HEK293T (cell line): ENCODE measurements around the gene LIPA.
"Not testable (repeated sequence)": the region's sequence is repeated elsewhere in the genome, so short reads cannot be mapped to it uniquely, and the experiment has no call there.

Experiments used
- CTCF ChIA-PET: fragments of 350-600 bp; formaldehyde crosslinking; extraction: SDS; loops from one replicate; lab custom pipeline; 2021; ENCODE audit warnings: antibody characterized with exemption, inconsistent platforms; lab: Yijun Ruan, JAX
- POLR2A ChIA-PET: fragments of 350-600 bp; formaldehyde crosslinking; extraction: SDS; loops from one replicate; lab custom pipeline; 2020; ENCODE audit warnings: antibody characterized with exemption, inconsistent platforms; lab: Yijun Ruan, JAX
- DNase-seq: peaks from one replicate; pipeline ENCODE4 v3.0.0; 2012; ENCODE audit warnings: mixed read lengths; ENCODE audit errors: extremely low spot score
- ARNT ChIP-seq: fragments of 450-650 bp; IDR thresholded peaks from 2 replicates; pipeline ENCODE4 v1.6.1; 2017; ENCODE audit warnings: mild to moderate bottlenecking
- BHLHE40 ChIP-seq: fragments of 450-650 bp; IDR thresholded peaks from 2 replicates; pipeline ENCODE4 v1.6.1; 2016; ENCODE audit warnings: mild to moderate bottlenecking, moderate library complexity, borderline replicate concordance
- CTBP1 ChIP-seq: fragments of 450-650 bp; IDR thresholded peaks from 2 replicates; pipeline ENCODE4 v1.6.1; 2016; ENCODE audit warnings: borderline replicate concordance
- ELF4 ChIP-seq: fragments of 450-650 bp; IDR thresholded peaks from 2 replicates; pipeline ENCODE4 v1.6.1; 2017; ENCODE audit warnings: antibody characterized with exemption
- FOXA1 ChIP-seq: fragments of 450-650 bp; IDR thresholded peaks from 2 replicates; pipeline ENCODE4 v1.6.1; 2016; ENCODE audit warnings: mild to moderate bottlenecking
- FOXK2 ChIP-seq: fragments of 450-650 bp; IDR thresholded peaks from 2 replicates; pipeline ENCODE4 v1.6.1; 2016; ENCODE audit warnings: mild to moderate bottlenecking
- FOXM1 ChIP-seq: fragments of 450-650 bp; IDR thresholded peaks from 2 replicates; pipeline ENCODE4 v1.6.1; 2017; ENCODE audit warnings: mild to moderate bottlenecking, borderline replicate concordance
- HDGF ChIP-seq: fragments of 450-650 bp; IDR thresholded peaks from 2 replicates; pipeline ENCODE4 v1.6.1; 2017; ENCODE audit warnings: antibody characterized with exemption, borderline replicate concordance
- L3MBTL2 ChIP-seq: fragments of 450-650 bp; conservative IDR thresholded peaks from 2 replicates; pipeline ENCODE4 v1.6.1; 2016; ENCODE audit warnings: mild to moderate bottlenecking
- LEF1 ChIP-seq: fragments of 450-650 bp; IDR thresholded peaks from 2 replicates; pipeline ENCODE4 v1.6.1; 2017; ENCODE audit warnings: mild to moderate bottlenecking, borderline replicate concordance
- NFRKB ChIP-seq: fragments of 450-650 bp; IDR thresholded peaks from 2 replicates; pipeline ENCODE4 v1.6.1; 2016; ENCODE audit warnings: mild to moderate bottlenecking, moderate library complexity
- SP1 ChIP-seq: fragments of 450-650 bp; IDR thresholded peaks from 2 replicates; pipeline ENCODE4 v1.6.1; 2017
- SUZ12 ChIP-seq: fragments of 450-650 bp; IDR thresholded peaks from 2 replicates; pipeline ENCODE4 v1.6.1; 2016; ENCODE audit warnings: mild to moderate bottlenecking
- TARDBP ChIP-seq: fragments of 450-650 bp; IDR thresholded peaks from 2 replicates; pipeline ENCODE4 v1.6.1; 2016
- ZNF384 ChIP-seq: fragments of 450-650 bp; IDR thresholded peaks from 2 replicates; pipeline ENCODE4 v1.6.1; 2016
- TF ChIP-seq, protein P1 (sequence below): fragments of 450-650 bp; IDR thresholded peaks from 2 replicates; pipeline ENCODE4 v1.6.1; 2016

The LIPA gene

DNA sequence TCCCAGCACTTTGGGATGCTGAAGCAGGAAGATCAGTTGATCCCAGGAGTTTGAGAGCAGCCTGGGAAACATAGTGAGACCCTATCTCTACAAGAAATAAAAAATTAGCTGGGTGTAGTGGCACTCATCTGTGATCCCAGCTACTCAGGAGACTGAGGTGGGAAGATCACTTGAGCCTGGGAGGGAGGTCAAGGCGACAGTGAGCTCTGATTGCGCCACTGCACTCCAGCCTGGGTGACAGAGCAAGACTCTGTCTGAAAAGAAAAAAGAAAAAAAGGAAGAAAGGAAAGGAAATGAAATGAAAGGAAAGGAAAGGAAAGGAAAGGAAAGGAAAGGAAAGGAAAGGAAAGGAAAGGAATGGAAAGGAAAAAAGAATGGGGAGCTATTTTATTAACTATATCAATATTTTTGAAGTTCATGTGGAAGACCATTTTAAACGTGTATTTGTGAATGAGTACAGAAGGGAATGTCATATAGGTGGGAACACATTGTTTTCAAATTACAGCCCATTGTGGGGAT, 43.2 kb upstream of the LIPA start:
- TF ChIP-seq FOXM1 (no peak), TARDBP (no peak), SP1 (no peak), ELF4 (no peak), SUZ12 (no peak), BHLHE40 (no peak), LEF1 (no peak)
- TF ChIP-seq, protein P1, sequence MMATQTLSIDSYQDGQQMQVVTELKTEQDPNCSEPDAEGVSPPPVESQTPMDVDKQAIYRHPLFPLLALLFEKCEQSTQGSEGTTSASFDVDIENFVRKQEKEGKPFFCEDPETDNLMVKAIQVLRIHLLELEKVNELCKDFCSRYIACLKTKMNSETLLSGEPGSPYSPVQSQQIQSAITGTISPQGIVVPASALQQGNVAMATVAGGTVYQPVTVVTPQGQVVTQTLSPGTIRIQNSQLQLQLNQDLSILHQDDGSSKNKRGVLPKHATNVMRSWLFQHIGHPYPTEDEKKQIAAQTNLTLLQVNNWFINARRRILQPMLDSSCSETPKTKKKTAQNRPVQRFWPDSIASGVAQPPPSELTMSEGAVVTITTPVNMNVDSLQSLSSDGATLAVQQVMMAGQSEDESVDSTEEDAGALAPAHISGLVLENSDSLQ: no peak
- no peak for DNase-seq
- POLR2A ChIA-PET: no interaction called here
- CTCF ChIA-PET: interaction anchor here (0.6 kb wide), 1 partner anchor 77 kb away, joined by 4 read pairs; no protein-coding TSS in a partner anchor

DNA sequence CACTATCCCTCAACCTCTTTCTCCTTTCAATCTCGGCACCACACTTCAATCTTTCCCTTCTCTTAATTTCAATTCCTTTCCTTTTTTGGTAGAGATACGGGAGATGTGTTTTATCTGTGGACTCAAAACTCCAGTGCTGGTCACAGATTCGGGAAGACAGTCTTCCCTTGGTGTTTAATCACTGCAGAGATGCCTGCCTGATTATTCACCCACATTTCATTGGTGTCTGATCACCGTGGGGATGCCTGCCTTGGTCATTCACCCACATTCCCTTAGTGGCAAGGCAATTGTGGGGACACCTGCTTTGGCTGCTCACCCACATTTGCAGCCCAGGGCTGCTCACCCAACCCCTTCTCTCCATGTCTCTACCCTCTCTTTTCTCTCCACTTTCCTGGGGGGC, 33.7 kb upstream of the LIPA start:
- CTCF ChIA-PET: not testable (repeated sequence)

DNA sequence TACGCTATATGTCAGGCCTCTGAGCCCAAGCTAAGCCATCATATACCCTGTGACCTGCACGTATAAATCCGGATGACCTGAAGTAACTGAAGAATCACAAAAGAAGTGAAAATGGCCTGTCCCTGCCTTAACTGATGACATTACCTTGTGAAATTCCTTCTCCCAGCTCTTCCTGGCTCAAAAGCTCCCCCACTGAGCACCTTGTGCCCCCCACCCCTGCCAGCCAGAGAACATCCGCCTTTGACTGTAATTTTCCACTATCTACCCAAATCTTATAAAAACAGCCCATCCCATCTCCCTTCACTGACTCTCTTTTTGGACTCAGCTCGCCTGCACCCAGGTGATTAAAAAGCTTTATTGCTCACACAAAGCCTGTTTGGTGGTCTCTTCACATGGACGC, 33.1 kb upstream of the LIPA start:
- DNase-seq, POLR2A ChIA-PET: not testable (repeated sequence)
- CTCF ChIA-PET: interaction anchor here (0.5 kb wide), 1 partner anchor 20 kb away, joined by 3 read pairs; no protein-coding TSS in a partner anchor

More for the DNA sequence above, 33.7 kb upstream of the LIPA start:
- POLR2A ChIA-PET, DNase-seq: not testable (repeated sequence)

DNA sequence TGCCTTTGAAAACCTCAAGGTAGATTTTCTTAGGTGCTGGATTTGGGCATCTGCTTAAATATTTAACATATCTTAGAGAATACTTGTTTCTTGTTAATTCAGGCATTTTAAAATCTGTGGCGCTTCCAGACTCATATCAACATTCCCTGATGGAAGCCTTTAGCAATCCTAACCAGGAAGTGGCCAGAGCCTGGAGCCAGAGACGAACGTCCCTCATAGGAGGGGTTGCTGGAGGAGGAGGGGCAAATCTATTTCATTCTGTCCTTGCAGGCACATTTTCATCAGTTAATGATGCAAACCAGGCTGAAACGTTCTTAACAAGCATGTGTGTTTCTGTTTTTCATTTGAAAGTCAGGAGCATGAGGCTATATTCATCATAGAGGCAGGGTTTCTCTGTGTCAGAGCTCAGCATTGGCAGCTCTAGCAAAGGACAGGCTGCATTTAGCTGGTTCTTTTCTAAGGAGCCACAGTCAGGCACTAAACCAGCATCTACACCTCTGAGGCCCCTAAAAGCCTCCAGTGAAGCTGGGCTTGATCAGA, 32.4 kb upstream of the LIPA start:
- CTCF ChIA-PET: no interaction called here
- POLR2A ChIA-PET: interaction anchor here (0.9 kb wide), 1 partner anchor 108 kb away, joined by 3 read pairs; no protein-coding TSS in a partner anchor
- TF ChIP-seq, protein P1: no peak
- no peak for TF ChIP-seq ZNF384
- no peak for TF ChIP-seq NFRKB
- no peak for TF ChIP-seq TARDBP
- no peak for TF ChIP-seq FOXM1
- TF ChIP-seq ARNT: no peak
- TF ChIP-seq BHLHE40: no peak
- no peak for TF ChIP-seq FOXK2
- no peak for TF ChIP-seq SUZ12
- TF ChIP-seq FOXA1: no peak
- TF ChIP-seq HDGF: no peak
- no peak for TF ChIP-seq SP1
- no peak for TF ChIP-seq LEF1
- no peak for TF ChIP-seq L3MBTL2
- no peak for TF ChIP-seq CTBP1
- TF ChIP-seq ELF4: no peak
- no peak for DNase-seq

DNA sequence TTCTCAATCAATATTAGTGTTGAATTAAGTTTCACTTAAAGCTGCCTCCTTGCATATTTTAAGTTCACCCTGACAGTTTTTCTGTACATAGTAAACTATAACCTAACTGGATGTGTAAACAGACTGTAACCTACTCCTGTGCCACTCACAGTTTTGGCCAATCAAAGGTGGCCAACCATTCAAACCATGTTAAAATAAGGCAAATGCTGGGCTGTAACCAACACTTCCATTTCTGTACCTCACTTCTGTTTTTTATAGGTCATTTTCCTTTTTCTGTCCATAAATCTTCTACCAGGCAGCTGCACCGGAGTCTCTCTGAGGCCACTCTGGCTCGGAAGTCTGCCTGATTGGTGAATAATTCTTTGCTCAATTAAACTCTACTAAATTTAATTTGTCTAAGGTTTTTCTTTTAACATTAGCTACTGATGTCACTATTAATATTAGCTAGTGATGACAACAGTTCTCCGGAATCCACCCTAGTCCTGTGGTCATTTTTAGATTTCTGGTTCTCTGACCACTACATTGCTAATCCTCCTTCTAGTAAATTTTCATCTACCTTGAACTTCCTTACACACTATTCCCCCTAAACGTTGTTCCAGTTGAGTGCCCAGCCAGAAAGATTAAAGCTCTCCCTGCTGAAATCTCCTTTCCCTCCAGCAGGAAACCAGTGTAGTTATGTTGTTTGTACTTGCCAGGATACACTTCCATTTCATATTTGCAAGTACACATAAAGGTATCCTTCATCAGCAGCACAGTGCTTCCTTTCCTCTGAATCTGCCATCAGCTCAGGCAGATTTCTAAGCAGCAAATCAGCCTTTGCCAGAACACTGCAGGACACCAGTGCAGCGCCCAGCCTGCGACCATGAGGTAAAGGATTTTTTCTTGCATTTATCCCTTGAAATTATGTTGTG, 31.7 kb upstream of the LIPA start:
- TF ChIP-seq, protein P1: peak; percentile 12; the same call in 1 of the 2 replicates
- TF ChIP-seq SP1 (no peak), SUZ12 (no peak), ELF4 (no peak), TARDBP (no peak), LEF1 (no peak), CTBP1 (no peak), FOXA1 (no peak), ZNF384 (no peak)
- CTCF ChIA-PET: no interaction called here
- POLR2A ChIA-PET: interaction anchor here (0.9 kb wide), 1 partner anchor 109 kb away, joined by 3 read pairs; no protein-coding TSS in a partner anchor
- DNase-seq: no peak

DNA sequence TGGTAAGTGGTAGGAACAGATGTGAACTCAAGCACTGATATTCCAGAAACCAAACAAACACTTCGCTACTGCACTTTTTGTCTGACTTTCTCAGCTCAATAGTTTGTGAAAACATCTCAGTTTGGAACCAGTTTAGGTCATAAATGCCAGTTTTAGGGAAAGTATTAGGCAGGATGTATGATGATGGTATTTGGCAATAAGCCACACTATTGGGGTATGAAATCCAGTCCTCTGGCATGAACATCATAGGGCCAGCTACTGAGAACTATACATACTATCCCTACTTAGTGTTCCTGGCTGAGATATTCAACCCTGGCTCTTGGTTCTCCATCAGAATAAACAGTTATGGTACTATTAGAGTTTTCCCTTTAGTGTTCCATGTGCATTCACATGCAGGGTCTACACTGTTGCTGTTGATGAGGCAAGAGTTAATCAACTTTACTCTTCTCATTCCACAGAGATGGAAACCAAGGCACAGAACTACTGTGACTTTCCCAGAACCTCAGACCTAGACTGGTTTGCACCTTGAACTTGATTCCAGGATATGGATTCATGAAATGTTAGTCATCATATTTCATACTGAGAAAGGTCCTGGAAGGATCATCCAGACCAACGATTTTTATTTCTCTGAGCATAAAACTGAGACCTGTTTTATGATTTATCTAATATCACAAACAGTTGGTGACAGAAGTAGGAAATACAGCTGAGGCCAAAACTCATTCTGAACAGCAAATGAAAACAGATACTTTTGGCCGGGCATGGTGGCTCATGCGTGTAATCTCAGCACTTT, 30.2 kb upstream of the LIPA start:
- DNase-seq: no peak
- POLR2A ChIA-PET: no interaction called here
- CTCF ChIA-PET: no interaction called here
- TF ChIP-seq FOXK2 (no peak), L3MBTL2 (no peak), HDGF (no peak), LEF1 (no peak), ARNT (no peak), FOXA1 (no peak), TARDBP (no peak), SP1 (no peak), CTBP1 (no peak), BHLHE40 (no peak), ELF4 (no peak), FOXM1 (no peak), ZNF384 (no peak)
- TF ChIP-seq, protein P1: no peak
